GM19438 (cell line): ENCODE results near the gene CENPH.
"Not testable (repeated sequence)": the region's sequence is repeated elsewhere in the genome, so short reads cannot be mapped to it uniquely, and the experiment has no call there.

Experiments used
- ATAC-seq: cut with Tn5 transposase; IDR thresholded peaks from one replicate; pipeline ENCODE4 v1.9.1; 2021; ENCODE audit warnings: low read depth; ENCODE audit not compliant: unreplicated experiment

CENPH gene

GRCh38 chr5:69206528-69207190, 17.3 kb downstream of the CENPH start:
- no peak for ATAC-seq

DNA sequence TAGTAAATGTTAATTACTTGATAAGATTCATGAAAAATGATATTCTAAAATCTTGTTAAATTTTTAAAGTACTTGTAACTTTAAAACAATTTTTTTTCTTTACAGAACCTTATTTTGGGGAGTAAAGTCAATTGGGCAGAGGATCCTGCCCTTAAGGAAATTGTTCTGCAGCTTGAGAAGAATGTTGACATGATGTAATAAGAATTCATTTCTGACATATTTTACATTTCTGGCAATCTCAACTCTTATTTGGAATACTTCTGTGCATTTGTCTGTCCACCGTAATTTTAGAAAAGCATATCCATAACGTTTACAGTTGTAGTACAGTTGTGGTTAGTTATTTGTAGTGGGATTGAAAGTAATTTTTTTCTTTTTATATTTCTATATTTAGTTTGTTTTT, 20.2 kb downstream of the CENPH start:
- no peak for ATAC-seq

DNA sequence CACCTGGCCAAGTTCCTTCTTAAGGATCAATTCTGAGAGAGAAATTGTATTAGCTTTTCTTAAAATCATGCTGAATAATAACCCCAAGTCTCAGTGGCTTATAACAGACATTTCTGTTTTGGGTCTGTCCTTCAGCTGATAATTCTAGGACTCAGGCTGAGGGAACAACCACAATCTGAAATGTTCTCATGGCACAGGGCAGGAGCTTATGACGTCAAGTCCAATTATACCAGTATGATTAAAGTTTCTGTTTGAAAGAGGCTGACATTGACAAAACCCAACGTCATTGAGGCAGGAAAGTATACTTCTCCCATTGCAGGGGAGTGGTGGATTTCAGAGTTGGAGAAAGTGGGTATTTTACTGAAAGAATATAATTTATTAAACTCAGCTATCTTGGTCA, 21.8 kb downstream of the CENPH start:
- ATAC-seq, result no peak

DNA sequence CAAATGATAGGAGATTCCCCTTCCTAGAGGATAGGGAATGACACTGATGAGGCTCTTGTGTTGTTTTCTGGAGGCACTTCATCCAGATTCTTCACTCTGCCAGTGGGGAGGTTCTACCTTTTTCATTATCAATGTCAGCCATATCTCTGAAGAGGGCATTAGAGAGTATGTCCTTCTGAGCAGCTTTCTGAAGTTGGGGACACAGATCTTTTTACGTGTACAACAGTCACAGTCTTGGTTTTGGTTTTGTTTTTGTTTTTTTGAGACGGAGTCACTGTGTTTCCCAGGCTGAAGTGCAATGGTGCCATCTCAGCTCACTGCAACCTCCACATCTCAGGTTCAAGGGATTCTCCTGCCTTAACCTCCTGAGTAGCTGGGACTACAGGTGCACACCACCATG, 22.6 kb downstream of the CENPH start:
- no peak for ATAC-seq

- ATAC-seq, result no peak
Observed at GRCh38 chr5:69213513-69214215, 24.3 kb downstream of the CENPH start.

GRCh38 chr5:69217151-69217511, 27.7 kb downstream of the CENPH start:
- ATAC-seq, result no peak

GRCh38 chr5:69217548-69218526, 28.5 kb downstream of the CENPH start:
- ATAC-seq, result peak; percentile 93

GRCh38 chr5:69219939-69220338, 30.6 kb downstream of the CENPH start:
- no peak for ATAC-seq

DNA sequence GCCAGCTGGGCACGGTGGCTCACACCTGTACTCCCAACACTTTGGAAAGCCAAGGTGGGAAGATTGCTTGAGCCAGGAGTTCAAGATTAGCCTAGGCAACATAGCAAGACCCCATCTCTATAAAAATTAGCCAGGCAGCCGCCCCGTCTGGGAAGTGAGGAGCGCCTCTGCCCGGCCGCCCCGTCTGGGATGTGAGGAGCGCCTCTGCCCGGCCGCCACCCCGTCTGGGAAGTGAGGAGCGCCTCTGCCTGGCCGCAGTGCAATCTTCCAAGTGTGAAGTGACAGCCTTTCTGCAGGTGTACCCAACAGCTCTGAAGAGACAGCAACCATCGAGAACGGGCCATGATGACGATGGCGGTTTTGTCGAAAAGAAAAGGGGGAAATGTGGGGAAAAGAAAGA, 31.0 kb downstream of the CENPH start:
- ATAC-seq, result not testable (repeated sequence)

GRCh38 chr5:69220833-69221232, 31.4 kb downstream of the CENPH start:
- ATAC-seq, result not testable (repeated sequence)

DNA sequence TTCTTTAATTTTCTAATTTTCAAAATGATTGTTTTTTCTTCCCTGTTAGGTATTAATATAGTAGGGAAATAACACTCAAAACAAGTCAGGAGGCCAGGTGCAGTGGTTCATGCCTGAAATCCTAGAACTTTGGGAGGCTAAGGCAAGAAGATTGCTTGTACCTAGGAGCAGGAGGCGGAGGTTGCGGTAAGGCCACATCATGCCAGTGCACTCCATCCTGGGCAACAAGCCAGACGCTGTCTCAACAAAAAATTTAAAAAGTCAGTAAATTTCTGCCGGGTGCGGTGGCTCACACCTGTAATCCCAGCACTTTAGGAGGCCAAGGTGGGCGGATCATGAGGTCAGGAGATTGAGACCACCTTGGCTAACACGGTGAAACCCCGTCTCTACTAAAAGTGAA, 35.1 kb downstream of the CENPH start:
- ATAC-seq, result no peak

DNA sequence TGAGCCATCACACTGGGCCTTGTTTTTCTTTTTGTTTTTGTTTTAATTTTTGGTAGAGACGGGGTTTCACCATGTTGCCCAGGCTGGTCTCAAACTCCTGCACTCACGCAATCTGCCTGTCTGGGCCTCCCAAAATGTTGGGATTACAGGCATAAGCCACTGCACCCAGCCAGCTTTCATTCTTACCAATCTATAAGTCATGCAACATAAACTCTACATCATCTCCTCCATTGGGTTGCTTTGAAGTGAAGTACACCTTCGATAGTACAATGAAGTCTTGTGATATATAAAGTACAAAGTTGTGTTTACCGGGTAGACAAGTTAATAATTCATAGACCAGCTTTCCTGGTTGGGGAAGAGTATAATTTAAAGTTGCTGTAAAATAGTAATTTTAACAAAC, 36.5 kb downstream of the CENPH start:
- ATAC-seq, result no peak

GRCh38 chr5:69230181-69230580, 40.8 kb downstream of the CENPH start:
- no peak for ATAC-seq

GRCh38 chr5:69231281-69231680, 41.9 kb downstream of the CENPH start:
- ATAC-seq, result no peak

GRCh38 chr5:69231851-69232250, 42.5 kb downstream of the CENPH start:
- ATAC-seq, result no peak

DNA sequence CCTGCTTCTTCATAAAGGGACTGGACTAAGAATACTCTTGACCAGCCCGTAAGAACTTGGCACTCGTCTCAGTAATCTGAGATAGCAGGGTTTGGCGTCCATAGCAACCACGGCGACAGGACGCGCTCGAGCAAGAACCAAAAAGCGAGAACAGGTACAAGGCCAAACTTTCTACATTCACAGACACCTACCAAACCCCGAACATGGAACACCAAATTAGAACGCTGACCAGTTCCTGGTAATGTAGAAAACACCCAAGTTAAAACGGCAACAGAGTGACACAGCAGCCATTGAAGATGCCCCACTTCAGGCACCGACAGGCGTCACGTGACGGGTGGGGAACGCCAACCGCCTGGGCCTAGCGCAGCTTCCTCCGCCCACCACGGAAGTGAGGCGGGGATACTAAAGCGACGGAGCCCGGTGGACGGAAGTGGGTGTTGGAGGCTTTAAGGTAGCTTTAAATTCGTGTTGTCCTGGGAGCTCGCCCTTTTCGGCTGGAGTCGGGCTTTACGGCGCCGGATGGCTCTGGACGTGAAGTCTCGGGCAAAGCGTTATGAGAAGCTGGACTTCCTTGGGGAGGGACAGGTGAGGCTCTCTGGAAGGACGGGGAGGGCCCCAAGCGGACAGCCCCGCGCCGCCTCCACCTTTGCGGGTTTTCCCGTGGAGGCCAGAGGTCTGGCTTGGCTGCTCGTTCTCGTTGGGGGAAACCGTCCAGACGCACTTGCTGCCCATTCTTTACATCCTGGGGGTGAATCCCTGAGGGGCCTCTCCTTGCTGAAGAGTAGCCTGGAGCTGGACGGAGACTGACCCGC, 45.3 kb downstream of the CENPH start, which contains the start of gene CDK7:
CDK7 (plus strand) TSS at position 430 of the 812 bp plus-strand sequence; CDS start at position 520, 90 bp downstream.
- peak; percentile 98 for ATAC-seq

DNA sequence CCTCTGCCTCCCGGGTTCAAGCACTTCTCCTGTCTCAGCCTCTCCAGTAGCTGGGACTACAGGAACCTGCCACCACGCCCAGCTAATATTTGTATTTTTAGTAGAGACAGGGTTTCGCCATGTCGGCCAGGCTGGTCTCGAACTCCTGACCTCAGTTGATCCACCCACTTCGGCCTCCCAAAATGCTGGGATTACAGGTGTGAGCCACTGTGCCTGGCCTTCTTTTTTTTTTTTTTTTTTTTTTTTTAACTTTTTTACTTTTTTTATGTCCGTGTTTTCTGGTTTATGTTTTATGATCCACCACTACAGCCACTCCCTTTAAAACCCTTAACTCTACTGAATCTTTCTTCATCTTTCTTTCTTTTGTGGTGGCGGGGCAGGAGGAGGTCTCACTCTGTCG, 47.4 kb downstream of the CENPH start:
- not testable (repeated sequence) for ATAC-seq

GRCh38 chr5:69237877-69238276, 48.5 kb downstream of the CENPH start:
- no peak for ATAC-seq

GRCh38 chr5:69238760-69239251, 49.4 kb downstream of the CENPH start:
- no peak for ATAC-seq
